Skeletal muscle tissue (tissue), 4 donors: ENCODE results near the gene SMIM9. TPM values are rescaled to one million over a fixed set of nuclear protein-coding genes. Genes with fewer than 3 reads are reported as not detected.
"Not testable (repeated sequence)": the region's sequence is repeated elsewhere in the genome, so short reads cannot be mapped to it uniquely, and the experiment has no call there.

Experiments used
- H3K27ac ChIP-seq: one replicate; pipeline ENCODE4 v1.7.0; 2013; ENCODE audit warnings: mild to moderate bottlenecking, low read depth, low read length, inconsistent platforms
- H3K27me3 ChIP-seq, 3 donors: one replicate each; pipeline ENCODE4 v1.7.0; 2013; ENCODE audit warnings: low read length in 3 of 3; ENCODE audit not compliant: control insufficient read depth in 3 of 3, insufficient read depth in 3 of 3
- H3K36me3 ChIP-seq, 3 donors: one replicate each; pipeline ENCODE4 v1.7.0; 2013; ENCODE audit warnings: low read length in 3 of 3; ENCODE audit not compliant: control insufficient read depth in 3 of 3, insufficient read depth in 3 of 3
- H3K4me1 ChIP-seq, 3 donors: one replicate each; pipeline ENCODE4 v1.7.0; 2013; ENCODE audit warnings: low read length in 3 of 3, mild to moderate bottlenecking in 3 of 3; ENCODE audit not compliant: control insufficient read depth in 3 of 3, insufficient read depth in 3 of 3
- H3K4me3 ChIP-seq, 3 donors: one replicate each; pipeline ENCODE4 v1.7.0; 2013; ENCODE audit warnings: low read length in 3 of 3
- H3K9ac ChIP-seq, 3 donors: one replicate each; pipeline ENCODE4 v1.7.0; 2013; ENCODE audit warnings: low read length in 3 of 3, mild to moderate bottlenecking in 3 of 3, moderate library complexity in 2 of 3, low read depth in 1 of 3
- H3K9me3 ChIP-seq, 3 donors: one replicate each; pipeline ENCODE4 v1.7.0; 2013; ENCODE audit warnings: low read length in 3 of 3; ENCODE audit not compliant: control insufficient read depth in 3 of 3
- total RNA-seq: library from RNA; depleted of rRNA; stranded (reverse); fragments of >200 nt; gene quantifications from one replicate; pipeline ENCODE4 v1.2.3, GENCODE V29; 2014
- donor health status: Osteomylitis.

Gene SMIM9
- total RNA-seq, 1 donor from 2014 or later = not detected

DNA sequence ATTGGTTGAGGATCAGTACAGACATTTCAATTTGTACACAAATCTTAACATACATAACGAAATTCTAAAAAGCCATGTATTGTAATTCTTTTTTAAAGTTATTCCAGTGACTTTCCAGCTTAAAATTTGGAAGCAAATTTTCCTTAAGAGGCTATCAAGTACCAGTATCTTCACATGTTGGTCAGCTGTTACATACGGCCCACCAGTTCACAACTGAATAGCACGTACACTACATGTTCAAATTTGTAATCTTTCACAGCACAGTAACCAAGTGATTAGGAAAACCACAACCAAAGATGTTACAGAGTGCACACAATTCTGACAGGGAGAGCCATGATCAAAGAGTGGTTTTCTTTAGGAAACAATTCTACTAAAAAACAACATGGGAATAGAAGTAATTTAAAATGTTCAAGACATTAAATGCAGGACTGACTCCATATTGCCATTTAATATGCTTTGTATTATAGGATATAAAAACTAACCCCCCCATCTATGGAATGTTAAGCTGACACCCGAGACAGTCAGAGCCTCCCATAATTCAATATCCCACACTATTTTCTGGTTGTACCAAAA is 18.1 kb downstream of the SMIM9 start:
- H3K27me3 ChIP-seq, H3K9ac ChIP-seq, H3K27ac ChIP-seq, H3K4me3 ChIP-seq, H3K9me3 ChIP-seq, H3K36me3 ChIP-seq, H3K4me1 ChIP-seq: not testable (repeated sequence)

DNA sequence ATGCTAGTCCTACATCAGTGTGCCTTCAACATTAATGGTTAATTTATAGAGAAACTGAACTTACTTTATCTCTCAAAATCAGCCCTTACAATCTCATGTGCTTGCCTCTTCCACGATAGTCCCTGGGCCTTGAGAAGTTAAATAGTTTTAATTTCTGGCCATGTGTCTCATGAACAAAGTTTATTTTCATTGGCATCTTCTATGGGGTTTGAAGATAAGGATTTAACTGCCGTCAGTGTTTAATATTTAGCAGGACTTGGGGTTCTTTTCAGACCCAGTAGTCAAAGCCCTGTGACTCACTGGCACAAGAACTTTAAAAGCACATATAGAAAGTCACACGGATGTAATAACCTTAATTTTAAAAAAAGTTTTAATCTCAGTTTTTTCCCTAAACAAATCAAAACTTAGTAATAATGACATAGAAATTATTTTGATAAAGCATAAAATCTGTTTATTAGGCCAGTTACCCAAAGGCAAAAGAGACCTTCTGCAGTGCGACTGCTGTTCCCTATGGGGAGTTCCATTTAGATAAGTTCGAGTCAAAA is 19.1 kb downstream of the SMIM9 start:
- Histone ChIP-seq H3K9me3 (no peaks in the 10 kb centered on the region), H3K4me3 (no peak overlapping the region), H3K4me1 (no peaks in the 10 kb centered on the region), H3K9ac (no peak overlapping the region), H3K27ac (no peak overlapping the region), H3K27me3 (no peaks in the 10 kb centered on the region), H3K36me3 (no peaks in the 10 kb centered on the region)

DNA sequence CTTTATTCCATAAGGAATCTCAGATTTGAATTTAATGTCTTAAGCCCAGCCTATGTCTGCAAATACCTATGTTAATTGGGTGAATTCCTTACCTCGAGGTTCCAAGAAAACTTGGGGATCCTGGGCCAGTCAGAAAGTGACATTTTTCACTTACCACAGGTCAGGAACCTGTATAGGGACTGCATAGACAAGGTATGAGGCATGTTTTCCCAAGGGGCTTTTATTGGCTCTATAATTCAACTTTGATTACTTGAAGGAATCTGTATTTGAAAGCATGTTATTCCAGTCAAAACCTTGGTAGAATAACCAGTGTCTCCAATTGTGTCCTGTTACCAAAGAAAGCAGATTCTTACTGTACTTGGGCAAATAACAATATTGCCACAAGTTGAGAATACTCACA is 20.7 kb downstream of the SMIM9 start:
- no peaks in the 10 kb centered on the region for H3K9me3 ChIP-seq
- H3K9ac ChIP-seq = no peak overlapping the region
- H3K4me1 ChIP-seq = no peaks in the 10 kb centered on the region
- no peak overlapping the region for H3K27ac ChIP-seq
- no peaks in the 10 kb centered on the region for H3K36me3 ChIP-seq
- H3K4me3 ChIP-seq = no peak overlapping the region
- H3K27me3 ChIP-seq = no peaks in the 10 kb centered on the region

DNA sequence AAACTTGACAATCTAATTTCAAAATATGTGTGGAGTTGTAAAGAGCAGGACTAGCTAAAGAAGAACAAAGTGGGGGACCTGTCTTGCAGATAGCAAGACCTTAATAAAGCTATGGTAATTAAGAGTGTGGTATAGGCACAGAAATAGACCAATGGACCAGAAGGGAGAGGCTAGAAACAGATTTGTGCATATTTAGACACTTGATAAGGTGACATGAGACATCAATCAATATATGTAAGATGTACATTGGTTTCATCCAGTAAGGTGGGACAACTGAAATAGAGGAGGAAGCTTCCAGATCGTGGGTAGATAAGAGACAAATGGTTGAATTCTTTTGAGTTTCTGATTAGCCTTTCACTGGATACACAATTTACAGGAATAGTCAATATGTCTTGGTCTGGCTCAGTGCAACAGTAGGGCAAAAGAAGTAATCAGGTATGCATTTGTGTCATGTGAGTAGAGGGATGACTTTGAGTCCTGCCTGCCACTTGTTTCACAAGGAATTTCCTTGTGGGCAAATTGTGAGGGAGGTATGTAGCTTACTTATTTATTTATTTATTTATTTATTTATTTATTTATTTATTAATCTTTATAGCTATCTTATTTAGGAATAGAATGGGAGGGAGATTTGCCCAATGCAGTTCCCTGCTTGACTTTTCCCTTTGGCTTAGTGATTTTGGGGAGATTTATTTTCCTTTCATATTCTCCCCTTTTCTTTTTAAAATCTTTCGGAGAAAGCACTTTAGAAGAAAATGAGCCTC is 21.9 kb downstream of the SMIM9 start:
- H3K4me1 ChIP-seq = no peaks in the 10 kb centered on the region
- no peaks in the 10 kb centered on the region for H3K36me3 ChIP-seq
- H3K9me3 ChIP-seq = no peaks in the 10 kb centered on the region
- no peak overlapping the region for H3K9ac ChIP-seq
- H3K4me3 ChIP-seq = no peak overlapping the region
- no peaks in the 10 kb centered on the region for H3K27me3 ChIP-seq
- no peak overlapping the region for H3K27ac ChIP-seq

DNA sequence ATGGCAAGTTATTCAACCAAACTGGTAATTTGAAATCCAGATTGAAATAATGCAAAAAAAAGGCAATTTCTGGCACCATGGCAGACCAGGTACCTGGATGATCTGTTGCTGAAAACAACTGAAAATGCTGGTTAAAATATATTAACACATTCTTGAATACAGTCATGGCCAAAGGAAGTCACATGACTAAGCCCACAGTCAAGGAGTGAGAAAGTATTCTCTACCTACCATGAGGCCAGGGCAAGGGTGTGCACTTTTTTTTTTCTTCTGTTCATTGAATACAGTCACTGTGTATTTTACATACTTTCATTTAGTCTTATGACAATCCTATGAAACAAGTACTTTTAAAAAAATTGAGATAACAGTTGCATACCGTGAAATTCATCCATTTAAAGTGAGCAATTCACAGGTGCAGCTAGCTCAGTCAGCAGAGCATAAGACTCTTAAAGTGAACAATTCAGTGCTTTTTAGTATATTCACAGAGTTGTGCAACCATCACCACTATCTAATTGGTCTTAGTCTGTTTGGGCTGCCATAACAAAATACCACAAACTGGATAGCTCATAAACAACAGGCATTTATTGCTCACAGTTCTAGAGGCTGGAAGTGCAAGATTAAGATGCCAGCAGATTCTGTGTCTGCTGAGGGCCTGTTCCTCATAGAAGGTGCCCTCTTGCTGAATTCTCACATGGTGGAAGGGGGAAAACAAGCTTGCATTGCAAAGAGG is 24.4 kb downstream of the SMIM9 start:
- H3K27me3 ChIP-seq = no peaks in the 10 kb centered on the region
- no peaks in the 10 kb centered on the region for H3K9me3 ChIP-seq
- peaks cover 3 to 5% (median 4%) of the 10 kb centered on the region in 3 donors for H3K4me1 ChIP-seq
- no peaks in the 10 kb centered on the region for H3K36me3 ChIP-seq
- H3K4me3 ChIP-seq = no peak overlapping the region
- no peak overlapping the region for H3K27ac ChIP-seq
- H3K9ac ChIP-seq = no peak overlapping the region

DNA sequence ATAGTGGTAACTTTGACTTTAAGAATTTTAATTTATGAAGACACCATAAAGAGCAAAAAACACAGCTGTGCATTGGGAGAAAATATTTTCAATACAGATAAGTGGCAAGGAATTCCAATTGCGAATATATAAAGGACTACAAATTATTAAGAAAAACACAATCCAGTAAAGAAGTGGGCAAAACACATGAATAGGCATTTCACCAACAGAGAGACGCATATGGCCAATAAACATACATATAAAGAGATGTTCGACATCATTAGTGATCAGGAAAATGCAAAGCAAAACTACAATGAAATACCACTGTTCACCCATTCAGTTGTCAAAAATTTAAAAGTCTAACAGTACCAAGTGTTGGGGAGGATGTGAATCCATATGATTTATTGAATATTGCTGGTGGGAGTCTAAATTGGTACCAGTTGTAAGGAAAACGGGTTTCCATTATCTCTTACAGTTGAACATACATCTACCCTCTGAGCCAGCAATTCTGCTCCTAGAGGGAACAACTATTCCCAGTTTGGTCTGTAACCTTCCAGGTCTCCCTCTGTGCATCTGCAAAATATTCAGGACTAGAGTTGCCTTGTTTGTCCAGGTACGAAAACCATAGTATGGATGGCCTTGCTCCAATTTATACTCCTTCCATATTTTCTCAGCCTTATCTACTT is 27.5 kb downstream of the SMIM9 start:
- H3K9me3 ChIP-seq = no peaks in the 10 kb centered on the region
- H3K9ac ChIP-seq = no peak overlapping the region
- H3K4me3 ChIP-seq = no peak overlapping the region
- H3K4me1 ChIP-seq = peaks cover 12 to 14% (median 12%) of the 10 kb centered on the region in 3 donors
- H3K36me3 ChIP-seq = no peaks in the 10 kb centered on the region
- H3K27me3 ChIP-seq = no peaks in the 10 kb centered on the region
- no peak overlapping the region for H3K27ac ChIP-seq

DNA sequence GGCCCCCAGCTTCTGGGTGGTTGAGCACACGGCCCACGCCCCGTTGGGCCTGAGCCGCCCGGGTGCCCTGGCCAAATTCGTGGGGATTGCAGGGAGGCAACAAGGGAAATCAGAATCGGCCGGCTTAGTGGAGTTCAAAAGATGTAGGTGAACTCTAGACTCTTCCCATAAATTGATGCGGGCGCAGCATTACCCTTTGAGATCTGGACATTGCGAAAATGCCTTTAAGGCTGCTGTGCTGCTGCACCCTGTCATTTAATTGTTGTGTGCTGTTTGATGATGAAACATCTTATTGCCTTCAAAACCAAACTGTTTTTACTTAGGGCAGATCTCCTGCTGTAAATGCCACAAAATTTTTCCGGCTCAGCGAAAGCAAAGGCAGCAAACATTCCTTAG is 28.8 kb downstream of the SMIM9 start:
- peaks cover 12 to 14% (median 12%) of the 10 kb centered on the region in 3 donors for H3K4me1 ChIP-seq
- H3K4me3 ChIP-seq = peak overlapping the region; percentile 60 to 79 (median 68)
- H3K9ac ChIP-seq = peak overlapping the region; percentile 40 to 82 (median 45)
- no peaks in the 10 kb centered on the region for H3K27me3 ChIP-seq
- no peak overlapping the region for H3K27ac ChIP-seq
- no peaks in the 10 kb centered on the region for H3K36me3 ChIP-seq
- H3K9me3 ChIP-seq = no peaks in the 10 kb centered on the region

DNA sequence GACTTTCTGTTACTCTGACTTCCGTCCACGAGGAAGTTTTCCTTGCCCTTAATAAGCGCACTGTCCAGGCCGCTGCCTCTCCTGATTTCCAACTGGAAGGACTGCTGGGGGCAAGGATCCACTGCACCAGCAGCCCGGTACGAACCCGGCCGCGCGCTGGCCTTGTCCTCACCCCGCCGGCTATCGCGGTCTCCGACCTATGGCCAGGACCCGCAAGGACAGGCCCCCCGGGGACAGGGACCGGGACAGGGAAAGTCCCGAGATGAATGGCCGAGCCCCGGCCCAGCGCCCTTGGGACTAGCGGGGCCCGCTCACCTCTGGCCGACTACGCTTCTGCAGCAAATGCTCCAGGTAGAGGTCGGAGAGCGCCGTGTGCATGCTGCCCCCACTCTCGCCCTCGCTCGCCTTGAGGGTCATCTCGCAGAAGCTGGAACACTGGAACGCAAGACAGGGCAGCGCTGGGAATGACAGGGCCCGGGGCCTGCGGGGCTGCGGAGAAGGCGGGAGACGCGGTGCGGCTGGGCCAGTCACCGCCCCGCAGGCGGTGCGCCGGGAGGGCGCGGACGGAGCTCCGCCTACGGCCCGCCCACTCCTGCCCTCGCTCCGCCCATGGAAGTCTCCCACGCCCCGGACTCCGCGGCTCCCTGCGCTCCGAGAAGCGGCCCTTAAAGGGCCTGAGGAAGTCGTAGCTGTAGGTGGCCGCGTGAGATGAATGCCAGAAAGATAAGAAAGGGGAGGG is 29.3 kb downstream of the SMIM9 start, which contains the start of gene MPP1:
MPP1 (minus strand) TSS at position 529 of the 739 bp plus-strand sequence; CDS start at position 417, 112 bp downstream.
- peaks cover 12 to 20% (median 17%) of the 10 kb centered on the region in 3 donors for H3K4me1 ChIP-seq
- H3K9me3 ChIP-seq = no peaks in the 10 kb centered on the region
- H3K27ac ChIP-seq = peak within 1 kb of the TSS; percentile 52
- H3K27me3 ChIP-seq = no peaks in the 10 kb centered on the region
- H3K4me3 ChIP-seq = peak within 1 kb of the TSS; percentile 60 to 79 (median 68)
- peak within 1 kb of the TSS; percentile 40 to 82 (median 60) for H3K9ac ChIP-seq
- no peaks in the 10 kb centered on the region for H3K36me3 ChIP-seq

DNA sequence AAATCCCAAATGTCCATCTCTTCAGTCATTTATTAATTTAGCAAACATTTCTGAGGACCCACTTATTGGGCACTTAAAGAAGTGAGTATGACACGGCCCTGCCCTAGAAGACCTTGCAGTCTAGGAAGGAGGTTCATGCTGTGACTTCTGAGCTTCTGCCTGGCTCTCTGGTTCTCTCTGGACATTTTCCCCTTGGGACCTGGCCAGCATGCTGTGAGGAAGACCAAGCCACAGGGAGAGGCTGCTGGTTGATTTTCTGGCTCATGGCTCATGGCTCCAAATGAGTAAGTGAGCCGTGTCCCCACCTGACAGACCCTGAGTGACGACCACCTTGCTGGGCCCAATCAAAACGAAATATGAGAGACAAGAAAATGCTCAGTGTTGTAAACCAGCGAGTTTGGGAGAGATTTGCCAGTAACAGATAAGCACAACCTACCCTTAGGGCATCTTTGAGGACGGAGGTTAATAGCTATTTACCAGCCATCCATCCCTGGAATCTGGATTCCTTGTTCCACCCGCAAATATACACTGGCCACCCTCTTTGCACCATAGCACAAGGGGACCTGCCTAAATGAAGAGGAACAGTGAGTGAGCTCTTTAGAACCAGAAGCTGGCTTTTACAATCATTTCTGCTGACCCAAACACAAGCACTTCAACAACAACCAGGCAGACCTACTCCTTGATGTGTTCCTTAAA is 30.1 kb downstream of the SMIM9 start:
- Histone ChIP-seq H3K36me3 (no peaks in the 10 kb centered on the region), H3K4me1 (peaks cover 14 to 21% (median 19%) of the 10 kb centered on the region in 3 donors), H3K27ac (peak overlapping the region; percentile 52), H3K9ac (peak overlapping the region; percentile 34 to 82 (median 60)), H3K4me3 (peak overlapping the region; percentile 59 to 79 (median 68)), H3K9me3 (no peaks in the 10 kb centered on the region), H3K27me3 (no peaks in the 10 kb centered on the region)
